ENCODE results near the gene KCNQ5.

- TF ChIP-seq, protein P1, sequence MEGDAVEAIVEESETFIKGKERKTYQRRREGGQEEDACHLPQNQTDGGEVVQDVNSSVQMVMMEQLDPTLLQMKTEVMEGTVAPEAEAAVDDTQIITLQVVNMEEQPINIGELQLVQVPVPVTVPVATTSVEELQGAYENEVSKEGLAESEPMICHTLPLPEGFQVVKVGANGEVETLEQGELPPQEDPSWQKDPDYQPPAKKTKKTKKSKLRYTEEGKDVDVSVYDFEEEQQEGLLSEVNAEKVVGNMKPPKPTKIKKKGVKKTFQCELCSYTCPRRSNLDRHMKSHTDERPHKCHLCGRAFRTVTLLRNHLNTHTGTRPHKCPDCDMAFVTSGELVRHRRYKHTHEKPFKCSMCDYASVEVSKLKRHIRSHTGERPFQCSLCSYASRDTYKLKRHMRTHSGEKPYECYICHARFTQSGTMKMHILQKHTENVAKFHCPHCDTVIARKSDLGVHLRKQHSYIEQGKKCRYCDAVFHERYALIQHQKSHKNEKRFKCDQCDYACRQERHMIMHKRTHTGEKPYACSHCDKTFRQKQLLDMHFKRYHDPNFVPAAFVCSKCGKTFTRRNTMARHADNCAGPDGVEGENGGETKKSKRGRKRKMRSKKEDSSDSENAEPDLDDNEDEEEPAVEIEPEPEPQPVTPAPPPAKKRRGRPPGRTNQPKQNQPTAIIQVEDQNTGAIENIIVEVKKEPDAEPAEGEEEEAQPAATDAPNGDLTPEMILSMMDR (conservative IDR thresholded peaks at IDR 0.05 in 1 of 2, IDR thresholded peaks at IDR 0.05 in 1 of 2; ENCODE audit: low read depth in 1 of 2, low read length in 2 of 2) = no peak
- no peak for TF ChIP-seq EZH2 (IDR thresholded peaks at IDR 0.05; ENCODE audit: low read length, missing control alignments)
Observed at GRCh38 chr6:73043446-73043845, 421.6 kb downstream of the KCNQ5 start.
